CD4-positive, alpha-beta T cell treated with Interferon gamma for 1 hour (primary cell): Measurements from ENCODE around the gene PRF1.
A peak's percentile ranks its signal among the peaks of the same experiment; 100 is the strongest.

Experiments
- DNase-seq: peaks from one replicate; pipeline ENCODE4 v3.0.0-alpha.2; 2020

PRF1 gene

DNA sequence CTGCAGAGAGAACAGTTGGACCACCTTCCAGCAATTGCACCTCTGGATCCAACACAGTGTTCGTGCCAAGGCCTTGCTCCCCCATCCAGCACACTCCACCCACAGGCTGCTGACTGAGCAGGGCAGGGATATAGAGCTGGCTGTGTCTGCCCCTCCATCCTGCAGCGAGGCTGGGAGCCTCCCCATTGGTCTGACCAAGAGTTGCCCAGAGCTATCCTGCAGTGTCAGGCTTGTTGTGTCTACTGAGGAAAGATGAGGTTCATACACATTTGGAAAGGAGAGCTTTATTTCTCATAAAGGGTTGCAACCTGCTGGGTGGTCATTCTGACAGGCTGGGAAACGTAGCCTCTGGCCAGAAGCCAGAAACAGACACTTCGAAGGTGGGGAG lies 27.1 kb downstream of the PRF1 start:
- DNase-seq, result no peak

DNA sequence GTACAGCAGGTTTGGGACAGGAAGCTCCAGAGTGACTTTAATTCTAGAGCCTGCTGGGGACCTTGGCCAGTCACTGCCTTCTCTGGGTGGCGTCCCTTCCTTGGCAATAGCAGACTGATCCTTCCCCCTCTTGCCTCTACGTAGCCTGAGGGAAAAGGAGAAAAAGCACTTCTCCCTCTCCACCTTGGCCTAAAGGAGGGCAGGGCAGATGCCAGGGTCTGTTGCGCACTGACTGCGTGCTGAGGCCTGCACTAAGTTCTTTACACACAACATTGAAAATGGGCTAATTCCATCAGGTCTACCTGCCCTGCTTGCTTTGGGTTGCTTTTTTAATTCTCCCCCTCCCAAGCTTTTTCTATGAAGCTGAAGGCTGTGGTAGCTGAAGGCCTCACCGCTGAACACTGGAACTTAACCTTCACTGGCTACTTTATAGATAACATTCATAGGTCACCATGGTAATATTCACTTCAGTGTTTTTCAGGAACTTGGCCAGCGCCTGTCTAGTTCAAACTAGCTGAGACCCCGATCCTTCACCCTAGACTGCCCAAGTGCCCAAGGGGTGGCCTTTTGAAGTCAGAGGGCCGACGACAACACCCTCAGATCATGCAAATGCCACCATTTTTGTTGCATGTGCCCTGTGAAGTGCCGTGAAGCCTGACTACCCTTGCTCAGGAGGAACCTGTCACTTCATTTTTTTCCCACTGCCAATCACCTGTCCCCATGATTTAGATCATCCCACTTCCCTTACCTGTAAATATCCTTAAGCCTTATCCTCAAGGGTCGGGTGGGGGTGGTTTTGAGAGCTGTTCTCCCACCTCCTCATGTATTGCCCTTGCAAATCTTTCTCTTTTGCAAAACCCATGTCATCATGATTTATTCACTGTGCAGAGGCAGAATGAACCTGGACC lies 28.7 kb downstream of the PRF1 start:
- no peak for DNase-seq

DNA sequence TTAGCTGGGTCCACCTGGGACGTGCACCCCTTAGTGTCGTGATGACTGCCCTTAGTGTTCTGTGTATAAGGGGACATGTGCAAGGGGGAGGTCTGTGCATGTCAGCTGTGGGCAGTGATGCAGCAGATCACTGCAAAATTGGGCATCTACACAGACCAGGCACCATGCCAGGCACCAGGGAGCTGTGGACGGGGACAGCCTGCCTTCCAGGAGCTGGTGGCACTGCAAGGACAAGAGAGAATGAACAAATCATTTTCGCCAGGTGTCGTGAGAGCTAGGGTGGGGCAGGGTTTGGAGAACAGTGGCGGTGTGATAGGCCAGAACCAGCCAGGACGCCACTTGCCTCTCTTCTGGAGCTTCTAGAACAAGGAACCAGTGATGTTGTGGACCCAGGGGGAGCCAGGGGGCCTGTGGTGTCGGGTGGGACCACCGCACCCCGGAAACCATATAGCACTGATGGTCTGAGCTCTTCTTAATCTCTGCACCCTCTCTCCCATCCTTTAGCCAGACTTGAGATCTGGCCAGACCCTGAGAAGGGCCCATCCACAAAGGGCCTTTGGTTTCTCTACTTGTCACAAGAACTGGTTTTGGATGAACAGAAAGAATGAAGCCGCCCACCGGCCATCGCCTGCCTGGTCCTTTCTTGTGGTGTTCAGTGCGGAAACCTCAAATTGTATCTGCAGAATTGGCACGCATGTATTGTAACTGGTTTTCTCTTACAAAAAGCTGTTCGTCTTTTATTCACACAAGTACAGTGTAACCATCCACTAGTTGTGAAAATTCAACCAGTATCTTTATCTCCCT lies 30.7 kb downstream of the PRF1 start:
- DNase-seq, result no peak

DNA sequence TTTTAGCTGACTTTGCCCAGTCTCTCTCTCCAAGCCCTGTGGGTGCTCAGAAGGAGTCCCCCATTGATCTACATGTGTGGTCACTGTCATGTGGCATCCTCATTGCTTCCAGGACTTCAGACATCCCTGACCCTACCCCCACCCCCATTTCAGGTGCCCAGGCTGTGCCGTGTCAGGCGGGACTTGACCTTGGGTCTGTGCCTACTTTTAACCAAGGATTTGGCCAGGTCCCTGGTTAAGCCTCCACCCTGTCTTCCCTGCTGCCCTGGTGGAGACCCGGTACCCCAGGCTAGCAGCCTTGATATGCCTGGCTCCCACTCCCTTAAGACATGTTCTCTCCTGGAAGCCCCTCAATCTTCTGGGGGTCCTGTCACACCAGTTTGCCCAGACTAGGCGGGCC lies 31.3 kb downstream of the PRF1 start:
- DNase-seq, result no peak

DNA sequence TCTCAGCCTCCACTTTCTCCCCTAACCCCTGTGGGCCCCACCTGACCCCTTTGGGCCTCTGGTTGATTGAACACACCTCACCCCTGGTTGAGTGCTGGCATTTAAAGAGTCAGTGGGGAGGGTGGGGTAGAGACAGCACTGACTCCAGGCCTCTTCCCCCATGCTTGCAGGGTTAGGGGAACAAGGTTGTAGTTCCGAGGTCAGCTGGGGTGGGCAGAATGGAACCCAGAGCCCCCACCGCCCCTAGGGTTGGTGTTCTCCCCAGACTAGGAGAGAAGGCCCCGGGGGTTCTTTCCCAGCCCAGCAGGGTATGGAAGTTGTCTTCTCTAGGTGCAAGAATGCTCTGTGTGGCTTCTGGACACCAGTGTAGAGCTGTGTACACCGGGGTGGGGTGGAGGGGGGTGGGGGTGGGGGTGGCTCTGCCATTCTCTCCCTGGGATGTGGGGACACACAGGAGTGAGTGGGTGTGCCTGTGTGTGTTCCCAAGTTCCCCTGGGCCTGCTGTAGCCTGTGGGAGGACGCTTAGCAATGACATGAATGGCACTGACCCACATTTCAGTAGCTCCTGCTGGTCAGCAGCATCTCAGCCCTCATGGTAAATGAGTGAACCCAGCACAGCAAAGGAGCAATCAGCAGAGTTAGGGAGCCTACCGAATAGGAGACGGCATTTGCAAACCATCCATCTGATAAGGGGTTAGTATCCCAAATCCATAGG lies 33.6 kb downstream of the PRF1 start:
- DNase-seq, result no peak

DNA sequence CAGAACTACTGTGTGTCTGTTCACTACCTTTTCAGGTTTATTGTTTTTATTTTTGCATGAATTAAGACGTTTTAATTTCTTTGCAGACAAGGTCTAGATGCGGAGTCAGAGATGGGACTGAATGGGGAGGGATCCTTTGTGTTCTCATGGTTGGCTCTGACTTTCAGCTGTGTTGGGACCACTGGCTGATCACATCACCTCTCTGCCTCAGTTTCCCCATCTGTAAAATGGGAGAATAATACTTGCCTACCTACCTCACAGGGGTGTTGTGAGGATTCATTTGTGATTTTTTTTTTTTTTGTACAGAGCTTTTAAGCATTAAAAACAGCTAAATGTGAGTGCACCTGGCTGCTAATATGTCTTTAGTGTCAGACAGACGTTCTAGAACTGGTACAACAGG lies 34.4 kb downstream of the PRF1 start:
- DNase-seq, result no peak

DNA sequence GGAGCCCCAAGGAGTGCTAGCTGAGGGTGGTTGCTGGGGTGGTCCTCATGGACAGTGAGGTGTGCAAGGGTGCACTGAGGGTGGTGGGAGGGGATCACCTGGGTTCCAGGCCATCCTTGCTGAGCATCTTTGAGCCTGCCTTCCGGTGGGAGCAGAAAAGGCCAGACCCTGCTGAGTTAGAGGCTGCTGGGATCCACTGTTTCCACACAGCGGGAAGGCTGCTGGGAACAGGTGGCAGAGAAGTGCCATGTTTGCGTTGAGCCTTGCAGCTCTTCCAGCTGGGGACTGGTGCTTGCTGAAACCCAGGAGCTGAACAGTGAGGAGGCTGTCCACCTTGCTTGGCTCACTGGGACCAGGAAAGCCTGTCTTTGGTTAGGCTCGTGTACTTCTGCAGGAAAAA lies 34.9 kb downstream of the PRF1 start:
- DNase-seq, result no peak

DNA sequence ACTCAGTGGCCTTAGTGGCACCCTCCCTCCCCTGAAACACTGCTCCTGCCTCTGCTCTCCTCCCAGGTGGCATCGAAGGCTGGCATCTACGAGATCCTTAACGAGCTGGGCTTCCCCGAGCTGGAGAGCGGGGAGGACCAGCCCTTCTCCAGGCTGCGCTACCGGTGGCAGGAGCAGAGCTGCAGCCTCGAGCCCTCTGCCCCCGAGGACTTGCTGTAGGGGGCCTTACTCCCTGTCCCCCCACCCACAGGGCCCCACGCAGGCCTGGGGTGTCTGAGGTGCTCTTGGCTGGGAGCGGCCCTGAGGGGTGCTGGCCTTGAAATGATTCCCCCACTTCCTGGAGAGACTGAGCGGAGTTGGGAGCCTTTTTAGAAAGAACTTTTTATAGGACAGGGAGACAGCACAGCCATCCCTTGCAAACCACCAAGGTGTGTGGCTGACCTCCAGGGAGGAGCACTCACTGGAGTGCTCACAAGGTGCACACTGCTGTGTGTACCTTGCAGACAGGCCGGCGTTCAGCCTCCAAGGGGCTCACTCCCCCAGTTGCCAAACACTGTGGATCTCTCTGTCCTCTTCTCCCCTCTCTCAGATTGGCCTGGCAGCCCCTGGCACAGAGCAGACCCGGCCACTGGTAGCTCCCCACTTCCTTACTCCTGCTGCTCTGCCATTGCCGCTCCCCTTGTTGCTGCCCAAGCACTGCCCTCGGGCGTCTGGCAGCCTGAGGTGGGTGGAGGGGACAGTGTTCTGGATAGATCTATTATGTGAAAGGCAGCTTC lies 35.8 kb downstream of the PRF1 start:
- no peak for DNase-seq

DNA sequence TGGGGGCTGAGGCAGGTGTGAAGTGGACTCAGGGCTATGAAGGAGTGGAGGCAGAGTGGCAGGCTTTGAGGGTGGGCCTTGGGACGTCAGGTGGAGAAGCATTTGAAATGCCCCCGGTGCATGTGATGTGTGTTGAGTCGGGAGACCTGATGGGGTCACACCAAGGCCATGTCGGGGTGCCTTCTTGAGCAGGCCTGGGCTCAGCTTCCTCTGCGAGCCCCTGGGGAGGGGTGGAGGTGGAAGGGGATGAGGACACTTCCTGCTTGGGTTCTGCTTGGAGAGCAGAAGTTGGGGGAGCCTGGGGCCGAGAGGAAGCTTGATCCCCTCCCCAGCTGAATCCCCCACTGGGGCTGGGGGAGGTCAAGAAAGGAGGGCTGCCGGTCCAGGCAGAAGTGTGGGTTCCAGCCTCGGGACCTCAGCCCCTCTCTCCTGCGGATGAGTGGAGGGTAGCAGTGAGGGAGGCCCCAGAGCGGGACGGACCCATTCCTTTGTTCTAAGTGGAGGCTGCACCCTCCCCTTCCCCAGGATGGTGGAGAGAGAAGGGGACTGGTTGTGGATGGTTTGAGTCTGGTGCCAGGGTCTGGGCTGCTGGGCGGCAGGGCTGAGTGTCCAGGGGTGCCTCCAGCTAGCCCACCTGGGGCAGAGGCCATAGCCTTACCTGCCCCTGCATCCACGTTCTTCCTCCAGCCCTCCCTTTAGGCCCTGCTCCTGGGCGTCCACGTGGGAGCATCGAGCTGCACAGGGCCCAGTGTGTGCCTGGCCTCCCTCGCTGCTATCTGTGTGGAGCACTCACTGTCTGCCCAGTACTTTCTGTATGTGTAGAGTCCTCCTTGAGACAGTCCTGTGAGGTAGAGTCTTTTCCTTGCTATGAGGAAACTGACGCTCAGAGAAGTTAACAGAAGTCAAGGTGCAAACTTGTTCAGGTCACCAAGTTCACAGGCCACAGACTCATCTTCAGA lies 36.7 kb downstream of the PRF1 start:
- no peak for DNase-seq

DNA sequence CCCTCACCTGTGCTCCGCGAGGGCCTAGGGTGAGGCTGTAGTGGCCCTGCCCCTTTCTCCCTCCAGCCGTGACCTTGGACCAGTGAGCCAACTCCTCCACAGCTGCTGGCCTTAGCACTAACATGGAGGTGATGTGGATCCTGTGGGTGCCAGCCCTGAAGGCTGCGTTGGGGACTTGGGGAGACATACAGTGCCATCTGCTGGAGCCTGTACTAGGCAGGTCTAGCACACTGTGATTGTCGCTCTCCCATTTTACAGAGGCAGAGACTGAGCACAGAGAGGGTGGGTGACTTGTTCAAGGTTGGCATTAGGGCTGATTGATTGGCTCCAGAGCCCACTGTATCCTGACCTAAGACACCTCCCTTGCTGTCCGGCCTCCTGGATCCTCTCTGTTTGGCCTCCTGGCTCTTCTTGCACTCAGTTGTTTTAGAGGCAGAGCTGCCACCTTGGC lies 37.6 kb downstream of the PRF1 start:
- DNase-seq, result no peak

DNA sequence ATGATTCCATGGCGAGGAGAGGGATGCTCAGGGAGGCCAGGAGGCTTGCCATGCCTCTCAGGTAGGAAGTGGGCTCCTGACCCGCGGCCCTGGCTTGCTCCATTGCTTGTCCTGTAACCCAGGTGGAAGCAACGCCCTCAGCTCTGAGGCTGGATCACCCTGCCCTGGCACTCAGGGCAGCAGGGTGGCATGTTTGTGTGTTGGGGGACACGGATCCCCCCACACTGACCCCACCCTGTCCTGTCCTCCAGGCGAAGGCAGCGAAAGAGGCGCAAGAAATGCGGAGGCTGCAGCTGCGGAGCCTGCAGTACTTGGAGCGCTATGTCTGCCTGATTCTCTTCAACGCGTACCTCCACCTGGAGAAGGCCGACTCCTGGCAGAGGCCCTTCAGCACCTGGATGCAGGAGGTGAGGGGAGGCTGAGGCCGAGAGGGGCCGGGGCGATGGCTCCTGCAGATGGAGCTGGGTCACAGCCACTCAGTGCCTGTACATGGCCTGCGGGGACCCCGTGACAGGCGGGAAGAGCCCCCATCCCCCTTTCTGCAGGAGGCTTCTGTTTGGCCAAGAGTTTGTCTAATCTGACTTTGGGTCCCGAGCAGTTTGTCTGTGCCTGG lies 38.3 kb downstream of the PRF1 start:
- DNase-seq, result no peak

DNA sequence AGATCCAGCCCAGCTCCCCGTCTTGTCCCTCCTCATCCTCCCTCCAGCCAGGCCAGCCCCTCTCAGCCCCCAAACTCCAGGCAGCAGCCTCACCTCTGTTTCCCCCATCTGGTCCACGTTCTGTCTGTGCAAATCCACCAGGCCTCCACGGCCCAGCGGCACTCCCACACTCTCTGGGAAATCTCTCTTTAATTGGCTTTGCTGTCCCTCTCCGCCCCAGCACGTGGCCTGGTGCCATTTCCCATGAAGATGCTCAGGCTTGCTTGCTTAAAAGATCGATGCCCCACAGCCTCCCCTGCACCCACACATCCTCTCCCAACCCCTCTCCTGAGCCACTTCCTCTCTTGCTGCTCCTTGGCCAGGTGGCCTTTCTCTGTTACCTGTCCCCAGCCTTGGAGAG lies 39.3 kb downstream of the PRF1 start:
- DNase-seq, result no peak

DNA sequence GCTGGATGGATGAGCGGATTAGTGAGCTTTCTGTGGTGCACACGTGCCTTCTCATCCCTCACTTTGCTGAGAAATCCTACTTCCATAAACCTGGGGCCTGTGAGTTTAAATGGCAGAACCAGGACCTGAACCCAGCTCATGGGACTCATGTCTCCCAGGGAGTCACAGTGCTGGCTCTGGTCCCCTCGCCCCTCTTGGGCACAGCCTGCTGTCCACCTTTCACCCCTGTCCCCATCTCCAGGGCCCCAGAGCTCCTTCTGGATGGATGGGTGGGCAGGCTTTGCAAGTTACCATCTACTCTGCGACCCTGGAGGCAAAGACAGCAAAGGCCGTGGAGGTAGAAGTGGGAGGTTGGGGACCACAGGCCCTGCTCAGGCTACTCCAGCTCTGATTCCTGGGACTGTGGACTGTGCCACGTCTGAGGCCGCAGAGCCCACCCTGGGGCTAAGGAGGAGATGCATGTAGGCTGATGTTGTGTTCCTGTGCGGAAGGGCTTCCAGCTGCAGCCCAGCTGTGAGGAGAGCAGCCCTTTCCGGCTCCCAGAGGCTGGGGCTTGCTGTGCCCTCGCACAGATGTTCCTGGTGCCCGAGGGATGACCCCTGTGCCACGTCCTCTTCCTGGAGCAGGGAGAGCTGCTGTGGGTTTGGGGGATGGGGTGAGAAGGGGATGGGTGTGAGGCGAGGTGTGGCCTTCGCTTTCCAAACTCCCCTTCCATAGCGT lies 40.3 kb downstream of the PRF1 start:
- no peak for DNase-seq

DNA sequence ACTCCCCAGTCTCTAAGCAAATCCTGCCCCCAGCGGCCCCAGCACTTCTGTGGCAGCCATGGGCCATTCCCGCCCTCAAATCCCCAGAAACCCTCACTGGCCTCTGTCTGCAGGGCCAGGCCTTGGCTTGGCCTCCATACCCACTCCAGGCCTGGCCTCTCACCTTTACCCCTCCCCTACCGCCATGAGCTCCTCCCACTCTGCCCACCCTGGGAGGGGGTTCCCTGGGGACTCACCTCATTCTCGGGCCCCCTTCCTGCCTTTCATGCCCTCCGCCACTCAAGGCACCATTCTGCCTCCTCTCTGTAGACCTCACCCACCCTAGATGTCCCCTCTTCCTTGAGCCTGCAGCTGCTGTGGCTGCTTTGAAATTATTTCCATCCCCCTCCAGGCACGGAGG lies 41.0 kb downstream of the PRF1 start:
- DNase-seq, result no peak

DNA sequence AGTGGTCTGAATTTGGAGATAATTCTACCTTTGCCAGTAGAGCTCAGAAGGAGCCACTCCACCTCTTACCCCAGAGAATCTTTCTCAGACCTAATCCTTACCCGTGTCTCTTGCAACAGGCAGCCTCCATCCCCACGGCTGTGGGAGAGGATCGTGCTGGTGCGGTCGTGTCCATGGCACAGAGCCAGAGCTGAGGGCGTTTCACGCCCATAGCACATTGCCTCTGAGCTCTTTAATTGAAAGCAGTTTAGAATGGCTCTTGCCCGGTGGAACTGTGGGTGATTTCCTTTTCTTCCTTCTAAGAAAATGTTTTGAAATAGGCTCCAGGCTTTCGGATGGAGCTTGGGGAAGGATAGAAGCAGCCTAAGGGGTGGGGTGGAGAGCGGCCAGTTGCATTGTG lies 41.5 kb downstream of the PRF1 start:
- DNase-seq, result no peak

DNA sequence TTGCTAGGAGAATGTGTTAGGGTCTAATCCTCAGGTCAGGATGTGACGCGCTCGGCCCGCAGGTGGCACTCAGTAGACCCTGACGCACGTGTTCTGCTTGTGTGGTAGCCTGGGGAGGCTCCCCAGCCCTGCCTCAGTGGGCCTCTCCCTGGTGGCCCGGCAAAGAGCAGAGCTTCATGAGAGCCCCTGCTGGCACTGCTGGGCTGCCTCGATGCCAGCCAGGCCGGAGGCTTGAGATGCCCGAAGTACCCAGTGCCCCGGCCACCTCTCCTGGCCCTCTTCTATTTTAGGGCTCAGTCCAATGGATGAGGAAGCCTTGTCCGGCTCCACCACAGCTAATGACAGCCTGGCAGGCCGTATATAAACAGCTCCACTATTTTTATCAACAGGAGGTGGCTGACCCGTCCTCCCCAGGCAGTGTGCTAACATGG lies 42.0 kb downstream of the PRF1 start:
- no peak for DNase-seq

DNA sequence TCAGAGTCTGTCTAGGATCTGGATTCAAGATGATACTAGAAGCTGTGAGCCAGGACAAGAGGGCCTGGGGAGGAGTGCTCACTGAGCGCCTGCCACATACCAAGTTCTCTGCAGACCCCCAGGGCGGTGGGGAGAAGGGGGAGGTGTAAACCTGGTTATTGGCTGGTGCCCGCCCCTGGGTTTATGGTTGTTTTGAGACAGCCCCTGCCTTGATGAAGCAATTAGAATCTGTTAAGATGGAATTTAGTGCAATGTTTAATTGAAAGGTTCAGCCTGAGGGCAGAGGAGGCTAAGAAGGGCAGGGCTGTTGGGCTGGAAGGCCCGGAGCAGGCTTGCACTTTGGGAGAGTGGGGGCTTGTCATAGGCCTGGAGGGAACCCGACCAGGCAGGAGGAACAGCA lies 42.7 kb downstream of the PRF1 start:
- DNase-seq, result no peak

DNA sequence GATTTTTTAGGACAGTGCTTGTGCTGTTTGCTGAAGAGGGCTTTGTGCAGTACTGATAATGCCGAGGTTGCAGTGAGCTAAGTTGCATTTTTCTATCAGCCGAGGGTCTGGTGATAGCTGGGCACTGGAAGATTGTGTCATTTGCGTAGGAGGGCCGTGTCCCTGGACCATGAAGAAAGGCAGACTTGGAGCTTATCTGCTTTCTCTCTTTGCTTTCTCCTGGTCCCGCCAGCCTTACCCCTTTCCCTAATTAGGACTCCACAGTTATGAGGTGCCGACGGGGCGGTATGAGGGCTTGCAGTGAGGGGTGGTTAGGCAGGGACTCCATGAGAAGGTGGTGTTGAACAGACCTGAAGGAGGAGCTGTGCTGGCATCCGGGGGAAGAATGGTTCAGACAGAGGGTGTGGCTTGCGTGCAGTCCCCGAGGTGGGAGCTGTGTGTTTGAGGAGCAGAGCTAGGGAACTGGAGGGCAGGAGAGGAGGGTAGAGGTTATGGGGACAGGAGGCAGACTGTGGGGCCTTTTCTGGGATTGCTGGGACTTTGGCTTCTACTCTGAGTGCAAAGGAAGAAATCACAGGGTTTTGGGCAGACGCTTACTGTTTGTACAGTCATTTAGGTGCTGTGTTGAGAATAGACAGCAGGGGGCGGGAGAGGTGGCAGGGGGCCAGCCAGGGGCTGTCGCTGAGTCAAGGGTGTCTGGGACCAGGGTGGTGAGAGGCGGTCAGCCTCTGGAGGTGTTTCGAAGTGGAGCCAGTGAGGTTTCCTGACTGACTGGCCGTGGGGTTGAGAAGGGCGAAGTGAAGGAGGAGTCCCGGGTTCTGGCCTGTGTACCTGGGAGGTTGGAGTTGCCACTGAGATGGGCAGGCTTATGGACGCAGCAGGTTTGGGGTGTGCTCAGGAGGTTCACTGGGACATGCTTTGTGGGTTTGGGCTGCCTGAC lies 43.4 kb downstream of the PRF1 start:
- DNase-seq, result peak; percentile 61

DNA sequence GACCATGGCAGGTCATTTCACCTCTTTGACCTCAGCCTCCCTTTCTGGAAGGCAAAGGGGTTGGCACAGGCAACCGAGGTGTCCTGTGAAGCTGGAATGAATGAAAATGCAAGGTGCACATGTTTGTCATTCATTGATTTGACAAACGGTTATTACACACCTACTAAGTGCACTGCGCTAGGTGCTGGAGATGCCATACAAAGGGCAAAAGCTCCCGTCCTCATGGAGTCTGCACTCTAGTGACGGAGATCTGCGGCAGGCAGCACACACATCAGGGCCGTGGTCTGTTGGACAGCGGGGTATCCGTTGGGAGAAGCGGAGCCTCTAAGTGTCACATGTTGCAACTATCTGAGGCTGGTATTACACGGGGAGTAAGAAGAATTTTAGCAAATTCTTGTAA lies 44.2 kb downstream of the PRF1 start:
- no peak for DNase-seq
